HuH-7.5 (cell line): ENCODE measurements around the gene KCNK5.

Experiments used
- DNase-seq: peaks from one replicate; pipeline ENCODE4 v3.0.0; 2011; ENCODE audit warnings: low spot score

The KCNK5 gene

GRCh38 chr6:39215640-39216158 lies 13.6 kb downstream of the KCNK5 start:
- no peak for DNase-seq

- DNase-seq = no peak
Observed at GRCh38 chr6:39214846-39215639, 14.2 kb downstream of the KCNK5 start.

GRCh38 chr6:39214120-39214813 lies 15.0 kb downstream of the KCNK5 start:
- DNase-seq = no peak

- DNase-seq = no peak
Observed at GRCh38 chr6:39213195-39213920, 15.9 kb downstream of the KCNK5 start.

GRCh38 chr6:39211183-39211582 lies 18.1 kb downstream of the KCNK5 start:
- no peak for DNase-seq

- no peak for DNase-seq
Observed at GRCh38 chr6:39210450-39210849, 18.8 kb downstream of the KCNK5 start.

GRCh38 chr6:39209911-39210310 lies 19.4 kb downstream of the KCNK5 start:
- DNase-seq = no peak

GRCh38 chr6:39209360-39209811 lies 19.9 kb downstream of the KCNK5 start:
- no peak for DNase-seq

- no peak for DNase-seq
Observed at GRCh38 chr6:39208223-39208739, 21.0 kb downstream of the KCNK5 start.

- DNase-seq = no peak
Observed at GRCh38 chr6:39207416-39208222, 21.7 kb downstream of the KCNK5 start.

GRCh38 chr6:39206250-39206721 lies 23.0 kb downstream of the KCNK5 start:
- no peak for DNase-seq

GRCh38 chr6:39204646-39205244 lies 24.5 kb downstream of the KCNK5 start:
- no peak for DNase-seq

- no peak for DNase-seq
Observed at GRCh38 chr6:39204160-39204495, 25.1 kb downstream of the KCNK5 start.

- peak; percentile 38 for DNase-seq
Observed at GRCh38 chr6:39203436-39204159, 25.7 kb downstream of the KCNK5 start.

GRCh38 chr6:39202166-39202565 lies 27.1 kb downstream of the KCNK5 start:
- no peak for DNase-seq

- no peak for DNase-seq
Observed at GRCh38 chr6:39200498-39201020, 28.7 kb downstream of the KCNK5 start.

- DNase-seq = no peak
Observed at GRCh38 chr6:39199976-39200375, 29.3 kb downstream of the KCNK5 start.

- no peak for DNase-seq
Observed at GRCh38 chr6:39199231-39199940, 29.9 kb downstream of the KCNK5 start.

- DNase-seq = no peak
Observed at GRCh38 chr6:39198528-39198927, 30.7 kb downstream of the KCNK5 start.
